CD4-positive, alpha-beta T cell (primary cell): ENCODE results near the gene PLEKHG1. TPM values are rescaled to one million over a fixed set of nuclear protein-coding genes. Genes with fewer than 3 reads are reported as not detected.

ENCODE experiments used
- ATAC-seq: fragments of 200-7000 bp; cut with Tn5 transposase; one replicate; pipeline ENCODE4 v1.10.0; 2022; ENCODE audit warnings: mild to moderate bottlenecking; ENCODE audit not compliant: poor library complexity
- CTCF ChIA-PET: fragments of 350-600 bp; sonication (Branson Sonifier 250); formaldehyde crosslinking; loops from one replicate; lab custom pipeline; 2021; ENCODE audit warnings: antibody characterized with exemption, inconsistent platforms; lab: Charles Lee
- POLR2A ChIA-PET: fragments of 350-600 bp; sonication (Branson Sonifier 250); formaldehyde crosslinking; loops from one replicate; lab custom pipeline; 2021; ENCODE audit warnings: antibody characterized with exemption, inconsistent platforms; lab: Charles Lee
- DNase-seq, 14 experiments: peaks; one replicate each; pipeline ENCODE4 v3.0.0-alpha.2; 2013 to 2020; ENCODE audit warnings: mixed read lengths in 2 of 14
- H3K27ac ChIP-seq, 2 donors: one replicate each; pipeline versions ENCODE4 v1.5.1 to v1.7.0; 2013; ENCODE audit warnings: low read length in 2 of 2, low read depth in 1 of 2, mild to moderate bottlenecking in 1 of 2
- H3K27me3 ChIP-seq, 2 experiments: 1 replicate in 1 of 2; 2 replicates in 1 of 2; pipeline versions ENCODE4 v1.6.1 to v1.7.0; 2013; ENCODE audit warnings: low read length in 2 of 2, control low read depth in 1 of 2, mild to moderate bottlenecking in 1 of 2, moderate library complexity in 1 of 2; ENCODE audit not compliant: insufficient read depth in 2 of 2, control insufficient read depth in 1 of 2
- H3K36me3 ChIP-seq: one replicate; pipeline ENCODE4 v1.6.1; 2013; ENCODE audit warnings: low read length, control low read depth; ENCODE audit not compliant: insufficient read depth
- H3K4me1 ChIP-seq: one replicate; pipeline ENCODE4 v1.6.1; 2013; ENCODE audit warnings: low read length, control low read depth; ENCODE audit not compliant: insufficient read depth
- H3K4me3 ChIP-seq: one replicate; pipeline ENCODE4 v1.5.1; 2013; ENCODE audit warnings: mild to moderate bottlenecking, low read length, moderate library complexity
- H3K9me3 ChIP-seq, 2 experiments: 1 replicate in 1 of 2; 2 replicates in 1 of 2; pipeline versions ENCODE4 v1.6.1 to v1.7.0; 2013; ENCODE audit warnings: low read length in 2 of 2, mild to moderate bottlenecking in 2 of 2, control low read depth in 1 of 2, moderate library complexity in 1 of 2; ENCODE audit not compliant: control insufficient read depth in 1 of 2, insufficient read depth in 1 of 2
- H3K27ac Mint-ChIP-seq: one replicate; pipeline ENCODE4 v1.8.0; 2020; ENCODE audit warnings: mixed read lengths
- H3K27me3 Mint-ChIP-seq: one replicate; pipeline ENCODE4 v1.8.0; 2021; ENCODE audit warnings: mixed read lengths
- H3K36me3 Mint-ChIP-seq: one replicate; pipeline ENCODE4 v1.8.0; 2021; ENCODE audit warnings: low read depth, mixed read lengths
- H3K4me1 Mint-ChIP-seq: one replicate; pipeline ENCODE4 v1.8.0; 2021; ENCODE audit warnings: low read depth, mixed read lengths
- H3K4me3 Mint-ChIP-seq: one replicate; pipeline ENCODE4 v1.8.0; 2020; ENCODE audit warnings: mild to moderate bottlenecking, mixed read lengths
- H3K9me3 Mint-ChIP-seq: one replicate; pipeline ENCODE4 v1.8.0; 2020; ENCODE audit warnings: mixed read lengths
- intact Hi-C, 2 experiments: fragments of 100-400 bp; cut with DNase I in 1 of 2; cut with micrococcal nuclease in 1 of 2; formaldehyde crosslinking; loops; one replicate each; pipeline versions ENCODE4 v1.15.1 to v1.9.0; 2023 to 2025; cut with DNase I, micrococcal nuclease
- total RNA-seq, 174 experiments: library from RNA in 2 of 174; stranded (reverse) in 2 of 174; gene quantifications; one replicate each; pipeline ENCODE4 v1.2.3 and lab custom pipeline; 2021 to 2026
- TF ChIP-seq, protein P1 (sequence below): fragments of 200-600 bp; IDR thresholded peaks from one replicate; pipeline ENCODE4 v1.8.0; 2022; ENCODE audit warnings: antibody characterized with exemption, mild to moderate bottlenecking

The PLEKHG1 gene
- total RNA-seq, 2 experiments from 2014 or later: 1.5 to 1.8 TPM

DNA sequence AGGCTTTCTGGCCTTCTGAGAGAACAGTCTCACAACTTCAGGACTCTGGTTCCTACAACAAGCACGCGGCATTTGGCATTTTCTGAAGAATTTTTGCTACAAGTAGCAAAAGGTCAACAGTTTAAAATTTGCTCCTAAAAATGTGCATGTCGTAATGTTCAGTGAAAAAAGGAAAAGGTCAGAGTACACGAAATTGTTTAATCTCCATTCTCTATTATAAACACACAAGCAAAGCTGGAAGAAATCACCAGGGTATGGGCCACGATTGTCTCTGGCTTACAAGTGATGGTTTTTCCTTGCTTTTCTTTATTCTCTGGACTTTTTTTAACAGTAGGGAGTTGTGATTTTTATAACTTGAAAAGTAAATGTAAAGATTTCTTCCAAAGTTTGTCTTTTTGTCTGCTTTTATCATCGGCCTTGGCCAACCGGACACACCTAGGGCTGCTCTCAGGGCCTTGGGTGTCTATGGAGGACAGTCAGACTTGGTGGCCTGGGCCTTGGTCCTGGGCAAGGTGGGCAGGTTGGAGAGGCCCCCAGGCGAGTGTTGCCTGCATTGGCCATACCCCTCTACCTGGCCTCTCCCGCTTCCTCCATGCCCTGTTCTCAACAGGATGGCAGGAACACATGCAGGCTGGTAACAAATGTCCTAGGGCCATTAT, 32.4 kb downstream of the PLEKHG1 start:
- Mint-ChIP-seq H3K36me3 (no peaks in the 10 kb centered on the region), H3K4me3 (peak overlapping the region; percentile 77), H3K27ac (peak overlapping the region; percentile 77), H3K27me3 (no peaks in the 10 kb centered on the region), H3K4me1 (peaks cover 32% of the 10 kb centered on the region), H3K9me3 (no peaks in the 10 kb centered on the region)
- ATAC-seq: no peak
- Histone ChIP-seq H3K4me3 (no peak overlapping the region), H3K27me3 (no peaks in the 10 kb centered on the region), H3K27ac (no peak overlapping the region), H3K4me1 (peaks cover 21% of the 10 kb centered on the region), H3K36me3 (no peaks in the 10 kb centered on the region), H3K9me3 (no peaks in the 10 kb centered on the region)
- TF ChIP-seq, protein P1, sequence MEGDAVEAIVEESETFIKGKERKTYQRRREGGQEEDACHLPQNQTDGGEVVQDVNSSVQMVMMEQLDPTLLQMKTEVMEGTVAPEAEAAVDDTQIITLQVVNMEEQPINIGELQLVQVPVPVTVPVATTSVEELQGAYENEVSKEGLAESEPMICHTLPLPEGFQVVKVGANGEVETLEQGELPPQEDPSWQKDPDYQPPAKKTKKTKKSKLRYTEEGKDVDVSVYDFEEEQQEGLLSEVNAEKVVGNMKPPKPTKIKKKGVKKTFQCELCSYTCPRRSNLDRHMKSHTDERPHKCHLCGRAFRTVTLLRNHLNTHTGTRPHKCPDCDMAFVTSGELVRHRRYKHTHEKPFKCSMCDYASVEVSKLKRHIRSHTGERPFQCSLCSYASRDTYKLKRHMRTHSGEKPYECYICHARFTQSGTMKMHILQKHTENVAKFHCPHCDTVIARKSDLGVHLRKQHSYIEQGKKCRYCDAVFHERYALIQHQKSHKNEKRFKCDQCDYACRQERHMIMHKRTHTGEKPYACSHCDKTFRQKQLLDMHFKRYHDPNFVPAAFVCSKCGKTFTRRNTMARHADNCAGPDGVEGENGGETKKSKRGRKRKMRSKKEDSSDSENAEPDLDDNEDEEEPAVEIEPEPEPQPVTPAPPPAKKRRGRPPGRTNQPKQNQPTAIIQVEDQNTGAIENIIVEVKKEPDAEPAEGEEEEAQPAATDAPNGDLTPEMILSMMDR: no peak
- POLR2A ChIA-PET: interaction anchor here (2.0 kb wide), 1 partner anchor 32 kb away, joined by 5 read pairs; the partner anchor contains the start of gene PLEKHG1
- DNase-seq: no peak
- intact Hi-C loops: no loop called here
- CTCF ChIA-PET: no interaction called here

DNA sequence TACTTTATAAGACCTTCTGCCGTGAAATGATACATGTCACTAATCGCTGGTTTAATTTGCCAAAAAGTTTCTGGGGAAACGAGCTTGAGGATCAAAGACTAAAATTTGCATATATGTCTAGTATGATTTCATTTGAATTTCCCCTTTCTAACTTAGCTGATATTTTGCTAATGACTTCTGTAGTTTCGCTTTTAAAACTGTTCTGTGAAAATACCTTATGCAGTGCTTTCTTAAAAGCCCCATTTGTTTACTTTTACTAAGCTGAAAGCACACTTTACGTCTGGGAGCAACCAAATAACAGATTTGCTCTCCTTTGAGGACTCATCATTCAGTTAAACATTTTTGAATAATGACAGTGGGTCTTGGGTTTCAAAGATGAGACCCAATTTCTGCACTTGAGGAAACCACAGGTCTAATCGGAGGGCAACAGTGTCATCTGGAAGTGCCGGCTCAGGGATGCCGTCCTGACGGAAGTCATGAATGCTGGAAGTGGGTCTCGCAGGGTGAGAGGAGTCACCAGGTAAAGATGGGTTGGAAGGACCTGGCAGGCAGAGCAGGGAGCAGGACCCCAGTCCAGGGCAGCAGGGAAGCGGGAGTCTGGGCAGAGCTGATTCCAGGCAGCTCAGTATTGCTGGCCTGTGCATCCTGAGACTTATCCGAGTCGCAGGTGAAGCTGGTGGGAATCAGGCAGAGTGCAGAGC, 33.2 kb downstream of the PLEKHG1 start:
- peak overlapping the region; percentile 39 for H3K4me3 ChIP-seq
- H3K4me3 Mint-ChIP-seq: peak overlapping the region; percentile 77
- ATAC-seq: peak; percentile 28

DNA sequence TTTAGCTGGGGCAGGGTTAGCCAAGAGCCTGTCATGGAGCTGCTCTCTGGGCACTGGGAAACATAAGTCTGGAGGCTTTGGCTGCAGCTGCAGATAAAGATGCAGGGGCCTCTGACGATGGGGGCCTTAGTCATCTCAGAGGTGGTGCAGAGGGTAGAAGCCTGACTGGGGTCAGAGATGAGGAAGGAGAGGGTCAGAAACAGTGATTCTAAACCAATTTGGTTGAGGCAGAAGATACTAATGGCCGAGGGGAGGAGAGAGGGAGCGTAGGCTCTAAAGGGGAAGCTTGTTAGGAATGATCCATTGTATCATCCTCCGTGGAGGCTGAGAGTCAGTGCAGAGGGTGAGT, 33.8 kb downstream of the PLEKHG1 start:
- peak overlapping the region; percentile 77 for H3K4me3 Mint-ChIP-seq

More for the DNA sequence above, 33.2 kb downstream of the PLEKHG1 start:
- Histone ChIP-seq H3K27ac (no peak overlapping the region), H3K36me3 (no peaks in the 10 kb centered on the region), H3K27me3 (no peaks in the 10 kb centered on the region), H3K9me3 (no peaks in the 10 kb centered on the region), H3K4me1 (peaks cover 21% of the 10 kb centered on the region)
- POLR2A ChIA-PET: interaction anchor here (2.0 kb wide), 1 partner anchor 33 kb away, joined by 5 read pairs; the partner anchor contains the start of gene PLEKHG1
- Mint-ChIP-seq H3K36me3 (no peaks in the 10 kb centered on the region), H3K27me3 (no peaks in the 10 kb centered on the region), H3K4me1 (peaks cover 32% of the 10 kb centered on the region), H3K9me3 (no peaks in the 10 kb centered on the region), H3K27ac (peak overlapping the region; percentile 77)
- TF ChIP-seq, protein P1: no peak
- peak in 3 of 14 experiments; percentile 18 to 27 (median 26) for DNase-seq
- CTCF ChIA-PET: no interaction called here
- intact Hi-C loops: no loop called here

More for the DNA sequence above, 33.8 kb downstream of the PLEKHG1 start:
- Histone ChIP-seq H3K4me3 (peak overlapping the region; percentile 39), H3K27ac (no peak overlapping the region), H3K27me3 (no peaks in the 10 kb centered on the region), H3K4me1 (peaks cover 21% of the 10 kb centered on the region), H3K36me3 (no peaks in the 10 kb centered on the region), H3K9me3 (no peaks in the 10 kb centered on the region)
- intact Hi-C loops: no loop called here
- no peaks in the 10 kb centered on the region for H3K36me3 Mint-ChIP-seq
- H3K27ac Mint-ChIP-seq: peak overlapping the region; percentile 77
- H3K4me1 Mint-ChIP-seq: peaks cover 32% of the 10 kb centered on the region
- ChIA-PET POLR2A (no interaction called here), CTCF (no interaction called here)
- no peaks in the 10 kb centered on the region for H3K27me3 Mint-ChIP-seq
- TF ChIP-seq, protein P1: no peak
- ATAC-seq (no peak), DNase-seq (no peak)
- no peaks in the 10 kb centered on the region for H3K9me3 Mint-ChIP-seq
